ENCODE measurements around the gene ETAA1.

ETAA1 gene

GRCh38 chr2:67397143-67397986 lies at the start of gene ETAA1:
Gene ETAA1 (plus strand): TSS chr2:67397333. CDS start chr2:67397449, 116 bp downstream.
- in situ Hi-C loops (cut with MboI; ENCODE audit: low sequenced_read_pairs): no loop called here

GRCh38 chr2:67366832-67367412 lies 30.2 kb upstream of the ETAA1 start:
- in situ Hi-C loops (cut with MboI; ENCODE audit: low sequenced_read_pairs): no loop called here

- in situ Hi-C loops (cut with MboI; ENCODE audit: low sequenced_read_pairs): no loop called here
Measured at GRCh38 chr2:67374481-67374880, 22.7 kb upstream of the ETAA1 start.

DNA sequence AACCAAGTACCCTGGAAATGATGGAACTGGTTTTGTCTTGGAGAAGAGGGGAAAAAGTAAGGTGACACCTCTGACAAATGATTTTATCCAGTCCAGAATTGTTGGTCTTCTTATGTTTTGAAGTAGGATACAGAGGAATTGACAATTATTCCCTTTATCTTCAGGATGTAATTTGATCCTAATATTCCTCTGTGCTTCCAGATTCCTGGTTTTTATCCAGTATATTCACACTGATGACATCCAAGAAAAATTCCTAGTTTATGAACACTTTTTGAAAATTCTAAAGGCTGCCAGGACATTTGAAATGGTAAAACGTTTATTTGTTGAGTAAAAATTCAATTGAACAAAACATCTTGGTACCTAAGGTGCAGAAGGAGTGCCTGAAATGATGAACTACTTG lies 22.2 kb upstream of the ETAA1 start:
- in situ Hi-C loops (cut with MboI; ENCODE audit: low sequenced_read_pairs): no loop called here

GRCh38 chr2:67378555-67378954 lies 18.6 kb upstream of the ETAA1 start:
- in situ Hi-C loops (cut with MboI; ENCODE audit: low sequenced_read_pairs): no loop called here

DNA sequence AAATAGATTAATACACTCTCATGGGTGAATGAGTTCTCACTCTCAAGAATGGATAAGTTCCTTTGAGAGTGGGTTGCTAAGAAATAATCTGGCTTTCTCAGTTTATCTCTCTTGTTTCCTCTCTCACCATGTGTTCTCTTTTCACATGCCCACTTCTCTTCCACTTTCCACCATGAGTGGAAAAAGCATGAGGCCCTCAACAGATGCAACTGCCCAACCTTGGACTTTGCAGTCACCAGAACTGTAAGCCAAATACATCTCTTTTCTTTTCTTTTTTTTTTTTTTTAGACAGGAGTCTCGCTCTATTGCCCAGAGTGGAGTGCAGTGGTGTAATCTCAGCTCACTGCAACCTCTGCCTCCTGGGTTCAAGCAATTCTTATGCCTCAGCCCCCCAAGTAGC lies 18.1 kb upstream of the ETAA1 start:
- in situ Hi-C loops (cut with MboI; ENCODE audit: low sequenced_read_pairs): no loop called here

GRCh38 chr2:67384123-67384822 lies 12.9 kb upstream of the ETAA1 start:
- in situ Hi-C loops (cut with MboI; ENCODE audit: low sequenced_read_pairs): no loop called here

DNA sequence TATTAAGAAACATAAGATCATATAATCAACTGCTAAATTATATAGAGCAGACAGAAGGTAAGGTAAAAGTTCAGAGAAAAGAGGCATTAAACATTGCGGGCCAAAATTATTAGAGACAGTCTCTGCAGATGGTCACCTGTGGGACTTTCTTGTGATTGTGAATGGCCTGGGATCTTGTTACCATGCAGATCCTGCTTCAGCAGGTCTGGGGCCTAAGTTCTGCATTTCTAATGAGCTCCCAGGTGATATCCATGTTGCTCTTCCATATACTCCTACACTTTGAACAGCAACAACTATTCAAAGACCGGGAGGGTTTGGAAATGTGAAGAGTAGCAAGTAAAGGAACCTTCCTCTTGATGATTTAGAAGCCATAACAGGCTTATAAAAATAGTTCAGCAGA lies 8.5 kb upstream of the ETAA1 start:
- in situ Hi-C loops (cut with MboI; ENCODE audit: low sequenced_read_pairs): no loop called here

GRCh38 chr2:67389286-67389685 lies 7.8 kb upstream of the ETAA1 start:
- in situ Hi-C loops (cut with MboI; ENCODE audit: low sequenced_read_pairs): no loop called here

DNA sequence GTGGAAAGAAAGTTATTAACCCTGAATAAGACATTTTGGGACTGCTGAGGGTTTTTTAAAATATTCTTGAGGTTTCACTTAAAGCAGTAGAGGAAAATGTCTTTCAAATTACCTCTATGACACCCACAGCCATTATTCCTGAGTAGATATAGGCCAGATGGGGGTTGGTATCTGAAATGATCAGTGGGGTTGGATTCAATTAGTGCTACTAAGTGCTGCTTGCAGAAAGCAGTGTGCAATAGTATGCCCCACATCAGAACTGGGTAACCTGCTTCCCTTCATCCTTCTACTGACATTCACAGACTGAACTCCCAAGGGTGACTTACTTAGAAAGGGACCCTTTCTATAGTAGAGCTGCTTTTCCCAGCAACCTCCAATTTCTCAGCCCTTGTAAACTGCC lies 7.3 kb upstream of the ETAA1 start:
- in situ Hi-C loops (cut with MboI; ENCODE audit: low sequenced_read_pairs): no loop called here

DNA sequence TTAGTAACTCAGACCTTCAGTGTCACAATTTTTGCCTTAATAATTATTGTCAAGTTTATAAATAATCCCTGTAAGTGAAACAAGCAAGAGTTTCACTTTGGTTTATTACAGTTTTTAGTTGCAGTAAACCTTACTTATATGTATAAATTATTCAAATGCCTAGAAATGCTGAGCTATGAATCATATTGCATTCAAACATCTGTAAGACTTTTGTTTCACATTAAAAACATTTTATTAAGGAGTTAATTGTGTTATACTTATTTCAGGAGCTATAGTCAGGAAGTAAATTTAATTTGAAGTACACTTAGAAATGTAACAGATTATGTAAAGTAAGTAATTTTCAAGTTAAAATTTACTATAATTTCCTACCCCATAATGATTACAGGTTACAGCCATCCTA lies 3.9 kb upstream of the ETAA1 start:
- in situ Hi-C loops (cut with MboI; ENCODE audit: low sequenced_read_pairs): no loop called here

DNA sequence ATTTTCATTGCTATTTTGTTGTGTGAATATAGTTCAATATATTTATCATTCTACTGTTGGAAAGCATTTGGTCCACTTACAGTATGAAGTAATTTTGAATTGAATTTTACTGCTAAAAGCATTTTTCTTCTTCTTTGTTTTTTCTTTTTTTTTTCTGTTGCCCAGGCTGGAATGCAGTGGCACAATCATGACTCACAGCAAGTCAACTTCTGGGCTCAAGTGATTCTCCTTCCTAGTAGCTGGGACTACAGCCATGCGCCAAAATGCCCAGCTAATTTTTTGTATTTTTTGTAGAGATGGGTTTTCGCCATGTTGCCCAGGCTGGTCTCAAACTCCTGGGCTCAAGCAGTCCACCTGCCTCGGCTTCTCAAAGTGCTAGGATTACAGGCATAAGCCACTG lies 2.4 kb upstream of the ETAA1 start:
- in situ Hi-C loops (cut with MboI; ENCODE audit: low sequenced_read_pairs): no loop called here

DNA sequence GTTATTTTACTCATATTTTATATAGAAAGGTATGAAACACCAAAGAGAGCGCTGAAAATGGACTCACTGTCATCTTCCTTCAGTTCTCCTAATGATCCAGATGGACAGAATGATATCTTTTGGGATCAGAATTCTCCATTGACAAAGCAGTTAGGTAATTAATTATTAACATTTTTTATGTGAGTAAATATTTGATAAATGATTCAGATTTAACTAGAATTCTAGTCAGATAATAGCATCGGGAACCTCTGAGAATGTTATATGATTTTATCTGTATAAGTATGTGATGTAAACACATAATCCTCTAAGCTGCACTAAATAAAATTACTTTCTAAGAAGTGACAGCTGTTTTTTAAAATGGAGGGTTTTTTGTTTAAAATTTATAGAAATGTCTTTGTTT lies 2.0 kb downstream of the ETAA1 start:
- in situ Hi-C loops (cut with MboI; ENCODE audit: low sequenced_read_pairs): no loop called here

- in situ Hi-C loops (cut with MboI; ENCODE audit: low sequenced_read_pairs): no loop called here
Measured at GRCh38 chr2:67399831-67400489, 2.8 kb downstream of the ETAA1 start.

DNA sequence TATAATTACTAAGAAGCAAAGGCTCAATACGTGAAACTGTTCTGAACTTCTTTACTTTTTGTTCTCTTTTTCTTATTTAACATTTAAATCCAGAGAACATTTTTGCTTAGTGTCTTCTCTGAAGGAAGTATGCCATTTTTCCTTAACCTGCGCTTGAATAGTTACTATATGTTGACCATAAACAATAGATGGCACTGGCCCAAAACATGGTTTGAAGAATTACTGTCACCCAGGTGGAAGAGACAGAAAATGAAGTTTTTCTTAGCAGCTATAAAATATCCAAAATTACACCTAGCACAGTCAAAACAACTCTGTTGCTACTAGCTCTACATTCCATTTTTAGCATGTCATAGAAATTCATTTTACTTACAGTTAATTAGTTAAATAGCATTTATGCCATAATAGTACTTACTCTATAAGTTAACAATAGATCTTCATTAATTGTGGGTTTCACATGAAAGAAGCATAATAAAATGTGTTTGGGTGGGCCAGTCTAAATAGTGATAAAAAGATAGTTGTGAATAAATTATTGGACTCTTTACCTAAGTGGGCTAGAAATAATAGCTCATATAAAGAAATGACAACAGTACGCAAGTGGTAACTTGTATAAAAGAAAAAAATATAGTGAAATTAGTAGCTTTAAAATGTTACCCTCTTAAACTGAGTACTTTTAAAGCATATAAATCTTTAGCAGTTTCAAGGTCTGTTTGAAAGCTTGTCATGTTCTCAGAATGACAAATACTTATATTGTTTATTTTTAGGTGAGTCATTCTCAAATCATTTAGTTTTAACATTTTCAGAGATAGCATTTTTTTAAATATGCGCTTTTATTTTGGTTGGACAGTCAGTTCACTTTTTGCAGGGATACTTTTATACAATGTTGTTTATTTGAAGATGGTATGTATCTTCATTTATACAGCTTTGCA lies 3.7 kb downstream of the ETAA1 start:
- in situ Hi-C loops (cut with MboI; ENCODE audit: low sequenced_read_pairs): no loop called here

- in situ Hi-C loops (cut with MboI; ENCODE audit: low sequenced_read_pairs): no loop called here
Measured at GRCh38 chr2:67408346-67408745, 11.2 kb downstream of the ETAA1 start.

DNA sequence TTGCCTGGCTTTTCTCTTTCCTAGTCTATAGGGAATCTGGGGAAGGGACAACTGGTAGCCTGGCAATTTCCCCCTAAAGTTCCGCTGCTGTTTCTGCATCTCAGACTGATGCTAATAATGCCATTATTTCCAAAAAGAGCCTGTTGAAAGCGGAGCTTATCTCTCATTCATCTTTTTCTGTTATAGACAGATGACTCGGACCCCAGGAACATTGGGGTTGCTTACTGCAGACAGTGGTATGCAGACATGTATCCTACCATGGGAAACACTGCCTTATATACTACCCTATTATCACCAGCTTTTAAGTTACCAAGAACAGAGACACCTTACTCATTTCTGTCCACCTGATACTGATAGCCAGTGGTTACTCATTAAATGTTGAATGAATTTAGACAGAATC lies 15.3 kb downstream of the ETAA1 start:
- in situ Hi-C loops (cut with MboI; ENCODE audit: low sequenced_read_pairs): no loop called here

- in situ Hi-C loops (cut with MboI; ENCODE audit: low sequenced_read_pairs): no loop called here
Measured at GRCh38 chr2:67414867-67415266, 17.7 kb downstream of the ETAA1 start.

DNA sequence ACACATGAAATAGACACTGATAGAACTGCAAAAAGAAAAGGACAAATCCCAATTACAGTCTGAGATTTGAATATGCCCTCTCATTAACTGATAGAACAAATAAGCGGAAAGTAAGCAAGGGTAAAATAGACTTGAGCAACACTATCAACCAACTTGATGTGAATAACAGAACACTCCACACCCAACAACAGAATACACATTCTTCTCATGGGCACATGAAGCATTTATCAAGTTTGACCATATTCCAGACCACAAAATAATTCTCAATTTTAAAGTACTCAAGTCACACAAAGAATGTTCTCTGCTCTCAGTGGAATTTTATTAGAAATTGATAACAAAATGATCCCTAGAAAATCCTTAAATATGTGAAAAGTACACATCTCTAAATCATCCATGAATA lies 19.0 kb downstream of the ETAA1 start:
- in situ Hi-C loops (cut with MboI; ENCODE audit: low sequenced_read_pairs): no loop called here

- in situ Hi-C loops (cut with MboI; ENCODE audit: low sequenced_read_pairs): no loop called here
Measured at GRCh38 chr2:67423489-67423888, 26.4 kb downstream of the ETAA1 start.

Measured in HL-60/S4 treated with phorbol 12-myristate 13-acetate at 8.2 ng/mL for 4 days and 3 days (cell line).